Endothelial cell of umbilical vein (primary cell): ENCODE measurements around the gene BTBD2.

Experiments
- CTCF ChIP-seq, 2 donors: IDR thresholded peaks; 1 replicate in 1 of 2; 2 replicates in 1 of 2; pipeline ENCODE4 v1.5.1; 2011; ENCODE audit warnings: low read length in 2 of 2, mild to moderate bottlenecking in 2 of 2, moderate library complexity in 2 of 2, control low read depth in 1 of 2, inconsistent platforms in 1 of 2, low read depth in 1 of 2; ENCODE audit not compliant: insufficient read depth in 1 of 2; ENCODE audit errors: extremely low read depth in 1 of 2
- GATA2 ChIP-seq: IDR thresholded peaks from 2 replicates; pipeline ENCODE4 v1.7.0; 2011; ENCODE audit warnings: low read depth, mild to moderate bottlenecking, moderate library complexity, mixed read lengths, low read length; ENCODE audit not compliant: insufficient read length, insufficient read depth

- TF ChIP-seq GATA2 (no peak), CTCF (IDR thresholded peaks at IDR 0.05; ENCODE audit: extremely low read depth in 1 of 2, insufficient read depth in 1 of 2, low read depth in 1 of 2, low read length in 2 of 2) (no peak)
Measured at GRCh38 chr19:1984357-1984756, 31.2 kb downstream of the BTBD2 start.
